Stimulated activated CD8-positive, alpha-beta memory T cell treated with anti-CD3 and anti-CD28 coated beads, Interleukin-4, amount 100 ng/mL, for 4 hours (primary cell): ENCODE data around the gene SURF1.
A peak's percentile ranks its signal among the peaks of the same experiment; 100 is the strongest.
"Not testable (repeated sequence)": the region's sequence is repeated elsewhere in the genome, so short reads cannot be mapped to it uniquely, and the experiment has no call there.

Source experiments
- DNase-seq, 2 donors: peaks; one replicate each; pipeline ENCODE4 v3.0.0-alpha.2; 2020; ENCODE audit warnings: low read depth in 2 of 2, low spot score in 1 of 2

SURF1 gene

DNA sequence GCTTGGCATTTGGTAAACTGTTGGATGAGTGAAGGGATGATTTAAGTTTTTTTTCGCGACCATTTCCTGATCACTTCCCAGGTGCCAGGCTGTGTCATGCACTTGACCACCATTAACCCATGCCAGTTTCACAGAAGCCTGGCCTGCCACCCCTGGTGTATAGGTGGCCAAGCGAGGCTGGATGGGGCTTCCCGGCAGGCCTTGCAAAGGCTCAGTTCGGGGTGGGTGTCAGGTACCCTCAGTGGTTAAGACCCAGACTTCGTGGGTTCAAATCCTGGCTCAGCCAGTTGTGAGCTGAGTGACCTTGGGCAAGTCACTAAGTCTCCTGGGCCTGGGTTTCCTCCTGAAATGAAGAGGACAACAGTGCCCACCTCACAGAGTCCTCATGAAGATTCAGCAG, 10.7 kb downstream of the SURF1 start:
- no peak for DNase-seq

DNA sequence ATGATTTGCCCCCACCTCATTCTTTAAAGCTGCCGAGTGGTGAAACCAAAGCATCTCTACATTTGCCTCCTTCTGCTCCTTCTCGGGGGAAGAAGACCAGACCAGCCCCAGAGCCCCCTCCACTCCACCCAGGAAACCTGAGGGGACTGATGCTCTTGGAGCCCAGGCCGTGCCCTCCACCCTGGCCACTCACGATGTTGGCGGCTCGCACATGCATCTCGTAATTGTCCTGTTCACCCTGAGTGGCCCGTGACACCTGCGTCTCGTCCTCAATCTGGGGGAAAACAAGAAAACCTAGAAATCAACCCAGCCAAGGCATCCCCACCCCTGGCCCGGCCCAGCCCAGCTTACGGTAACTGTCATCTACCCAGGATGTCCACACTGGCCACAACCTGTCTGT, 11.3 kb downstream of the SURF1 start:
- no peak for DNase-seq

DNA sequence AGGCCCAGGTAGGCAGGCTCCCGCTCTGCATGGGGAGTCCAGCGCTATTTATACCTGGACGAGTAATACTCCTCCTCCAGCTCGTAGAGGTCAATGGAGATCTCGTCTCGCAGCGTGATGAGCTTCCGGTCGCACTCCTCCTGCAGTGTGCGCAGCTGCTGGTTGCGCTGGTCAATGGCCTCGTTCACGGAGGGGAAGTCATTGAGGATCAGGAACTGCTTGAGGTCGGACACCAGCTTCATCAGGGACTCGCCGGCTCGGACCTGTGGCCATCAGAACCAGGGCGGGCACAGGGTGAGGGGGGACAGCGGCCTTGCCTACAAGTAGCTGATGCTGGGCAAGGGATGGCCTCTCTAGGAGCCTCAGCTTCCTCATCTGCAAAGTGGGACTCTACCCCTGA, 12.2 kb downstream of the SURF1 start:
- DNase-seq: no peak

DNA sequence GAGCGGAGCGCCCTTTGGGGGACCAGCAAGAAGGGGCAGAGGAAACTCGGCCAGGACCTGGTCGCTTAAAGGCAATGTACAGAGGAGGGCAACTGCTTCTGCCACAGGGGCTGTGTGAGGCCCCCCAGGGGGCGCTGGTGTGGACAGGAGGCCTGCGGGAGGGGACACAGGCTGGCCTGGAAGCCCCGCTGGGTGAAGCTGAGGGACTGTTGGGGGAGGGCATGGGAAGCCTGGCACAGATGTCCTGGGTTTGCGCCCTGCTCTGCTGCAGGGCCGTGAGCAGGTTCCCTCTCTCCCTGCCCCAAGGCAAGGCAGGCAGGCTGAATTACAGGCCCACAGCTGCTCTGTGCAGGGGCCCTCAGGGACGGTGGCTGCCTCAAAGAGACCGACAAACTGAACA, 13.7 kb downstream of the SURF1 start:
- DNase-seq: no peak

DNA sequence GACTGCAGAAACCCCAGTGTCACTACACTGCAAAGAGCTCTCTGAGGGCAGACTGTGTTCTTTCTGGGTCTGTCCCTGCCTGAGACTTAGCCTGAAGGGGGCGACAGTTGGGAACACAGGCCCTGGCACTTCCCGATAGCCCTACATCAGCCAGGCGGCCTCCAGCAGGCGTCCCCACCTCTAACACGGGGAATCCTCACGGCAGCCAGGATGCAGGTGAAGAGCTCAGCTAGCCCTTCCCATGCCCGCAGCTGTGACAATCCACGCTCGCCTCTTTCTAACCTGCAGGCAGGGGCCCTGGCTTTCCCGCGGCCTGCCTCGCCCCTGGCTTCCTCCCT, 14.2 kb downstream of the SURF1 start:
- no peak for DNase-seq

DNA sequence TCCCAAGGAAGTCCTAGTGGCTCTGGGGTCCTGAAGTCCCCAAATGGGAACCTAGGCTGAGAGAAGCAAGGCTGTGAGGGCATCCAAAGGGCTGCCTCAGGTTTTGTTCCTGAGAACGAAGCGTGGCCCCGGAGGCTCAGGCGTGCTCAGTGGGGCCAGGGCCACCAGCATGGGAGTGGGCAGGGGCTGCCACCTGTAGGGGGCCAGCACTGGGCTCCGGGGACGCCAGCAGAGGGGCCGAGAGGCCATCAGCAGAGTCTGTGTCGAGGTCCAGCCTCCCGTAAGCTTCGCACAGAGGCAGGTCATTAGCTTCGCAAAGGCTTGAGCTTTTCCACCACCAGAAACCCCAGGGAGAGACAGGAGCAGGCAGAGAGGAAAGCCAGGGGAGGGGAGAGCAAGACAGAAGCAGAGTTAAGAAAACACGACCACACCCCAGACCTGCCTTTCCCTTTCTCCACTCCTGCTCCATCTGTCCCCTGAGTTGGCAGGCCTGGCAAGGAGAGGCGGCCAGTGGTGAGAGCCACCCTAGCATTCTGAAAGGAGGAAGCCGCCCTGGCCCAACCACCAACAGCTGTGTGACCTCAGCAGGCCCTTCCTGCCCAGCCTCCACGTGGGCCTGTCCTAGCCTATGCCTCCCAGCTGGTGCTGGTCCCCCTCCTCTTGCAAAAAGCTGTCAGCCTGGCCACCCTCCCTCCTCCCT, 14.8 kb downstream of the SURF1 start:
- DNase-seq: no peak

DNA sequence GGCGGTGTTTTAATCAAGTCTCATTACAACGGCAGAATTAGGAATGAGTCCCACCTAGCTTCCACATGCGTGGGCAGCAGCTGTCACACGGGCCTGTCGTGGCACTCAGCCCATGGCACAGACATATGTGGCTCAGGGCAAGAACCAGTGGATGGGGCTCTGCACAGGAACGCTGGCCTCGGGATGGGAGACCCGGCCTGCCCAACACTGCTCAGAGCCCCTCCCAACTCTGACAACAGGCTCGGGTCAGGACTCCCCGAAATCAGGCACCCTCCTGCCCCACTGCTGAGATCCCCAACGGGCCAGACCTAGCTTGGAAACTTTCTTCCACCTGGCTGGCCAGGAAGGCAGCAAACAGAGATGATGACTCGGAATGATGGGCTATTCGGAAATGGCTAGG, 15.4 kb downstream of the SURF1 start:
- no peak for DNase-seq

DNA sequence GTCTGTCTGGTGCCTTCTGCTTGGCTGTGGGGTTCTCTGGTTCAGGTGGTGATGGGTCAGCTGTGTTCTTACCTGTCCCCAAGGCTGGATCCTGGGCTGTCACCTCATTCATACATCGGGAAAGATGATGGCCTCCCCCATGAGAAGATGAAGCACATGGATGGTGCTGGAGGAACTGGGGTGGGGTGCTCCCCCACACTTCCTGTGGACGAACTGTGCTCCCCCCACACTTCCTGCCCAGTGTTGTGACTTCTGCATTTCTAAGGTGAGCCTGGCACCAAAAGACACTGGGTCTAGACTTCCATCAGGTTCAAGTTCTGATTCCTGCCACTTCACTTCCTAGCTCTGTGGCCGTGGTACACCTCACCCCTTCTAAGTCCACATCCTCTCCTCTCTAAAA, 16.0 kb downstream of the SURF1 start:
- DNase-seq: no peak

DNA sequence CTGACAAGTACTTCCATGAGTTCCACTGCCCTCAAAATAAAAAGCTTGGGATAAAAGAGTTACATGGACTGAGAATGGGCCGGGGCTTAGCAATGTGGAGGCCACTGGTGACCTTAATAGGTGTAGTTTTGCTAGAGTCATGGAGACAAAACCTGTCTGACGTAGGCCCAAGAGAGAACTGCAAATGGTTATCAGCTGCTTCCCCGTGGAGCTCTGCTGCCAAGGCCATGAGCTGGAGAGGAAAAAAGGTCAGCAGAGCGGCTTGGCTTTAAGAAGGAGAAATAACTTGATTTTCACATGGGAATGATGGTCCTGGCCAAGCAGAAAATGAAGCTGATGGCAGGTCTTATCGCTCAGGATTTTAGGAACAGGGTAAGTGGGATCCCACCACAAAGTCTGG, 16.6 kb downstream of the SURF1 start:
- DNase-seq: no peak

DNA sequence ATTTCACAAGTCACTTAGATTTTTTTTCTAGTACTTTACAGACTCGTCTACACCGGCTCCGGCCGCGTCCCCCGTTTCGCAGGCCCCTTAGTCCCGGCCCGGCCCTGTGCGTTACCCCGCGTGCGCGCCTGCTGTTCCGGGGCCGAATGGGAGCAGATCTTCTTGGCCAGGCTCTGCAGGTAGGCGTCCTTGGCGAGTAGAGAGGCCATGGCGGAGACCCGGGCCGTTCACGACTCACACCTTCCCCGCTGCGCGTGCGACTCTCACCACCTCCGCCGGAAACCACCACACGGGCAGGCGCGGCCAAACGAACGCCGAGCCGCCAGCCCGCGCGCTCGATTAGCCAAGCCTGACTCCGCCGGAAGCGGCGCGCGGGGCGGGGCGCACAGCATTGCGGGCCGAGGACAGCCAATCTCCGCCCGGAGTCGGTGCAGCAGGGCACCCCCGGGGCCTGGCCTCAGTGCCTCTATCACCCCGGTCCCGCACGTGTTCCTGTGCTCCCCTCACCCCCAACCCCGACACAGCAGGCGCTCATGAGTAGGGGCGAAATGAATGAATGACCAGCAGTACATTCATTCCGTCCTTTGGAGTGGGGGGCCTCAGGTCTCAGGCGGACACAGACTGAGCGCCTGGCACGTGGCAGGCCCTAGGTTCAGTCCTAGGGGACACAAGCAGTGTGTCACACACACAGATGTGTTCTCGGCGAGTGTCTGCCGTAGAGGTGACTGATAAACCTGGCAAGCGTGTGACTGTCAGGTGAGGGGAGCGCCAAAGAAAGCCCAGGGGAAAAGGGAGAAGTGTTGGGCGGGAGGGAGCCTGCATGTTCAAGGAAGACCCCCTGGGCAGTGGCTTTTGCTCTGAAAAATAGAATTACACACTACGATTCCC, 20.1 kb downstream of the SURF1 start, which contains the start of gene SURF6:
TSS of gene SURF6 (minus strand) at position 265 of the 888 bp plus-strand sequence. CDS start at position 209, 56 bp downstream.
- DNase-seq: peak; percentile 85 to 89

DNA sequence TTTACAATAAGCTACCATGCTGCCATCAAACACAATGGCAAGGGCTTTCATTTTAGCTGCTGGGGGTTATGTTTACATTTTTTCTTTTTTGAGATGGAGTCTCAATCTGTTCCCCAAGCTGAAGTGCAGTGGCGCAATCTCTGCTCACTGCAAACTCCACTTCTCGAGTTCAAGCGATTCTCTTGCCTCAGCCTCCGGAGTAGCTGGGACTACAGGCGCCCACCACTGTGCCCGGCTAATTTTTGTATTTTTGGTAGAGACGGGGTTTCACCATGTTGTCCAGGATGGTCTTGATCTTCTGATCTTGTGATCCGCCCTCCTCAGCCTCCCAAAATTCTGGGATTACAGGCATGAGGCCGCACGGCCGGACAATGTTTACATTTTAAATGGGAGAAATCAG, 21.4 kb downstream of the SURF1 start:
- DNase-seq: not testable (repeated sequence)

DNA sequence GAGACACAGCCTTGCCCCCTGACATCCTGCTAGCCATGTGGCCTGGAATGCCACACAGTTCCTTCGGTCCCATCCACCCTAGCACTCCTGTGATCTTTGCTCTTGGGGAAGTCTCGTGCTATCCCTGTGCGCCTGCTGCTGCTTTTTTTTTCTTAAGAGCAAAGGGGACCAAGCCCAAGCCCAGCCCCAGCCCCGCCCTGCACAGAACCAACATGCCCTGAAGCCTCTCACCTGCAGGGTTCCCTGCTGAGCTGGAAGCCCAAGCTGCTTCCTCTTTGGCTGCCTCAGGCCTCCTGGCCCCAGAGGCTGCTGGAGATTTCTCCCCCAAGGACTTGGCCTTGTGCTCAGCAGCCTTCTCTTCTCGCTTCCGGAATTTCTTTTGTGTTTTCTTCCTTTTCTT, 22.1 kb downstream of the SURF1 start:
- no peak for DNase-seq

DNA sequence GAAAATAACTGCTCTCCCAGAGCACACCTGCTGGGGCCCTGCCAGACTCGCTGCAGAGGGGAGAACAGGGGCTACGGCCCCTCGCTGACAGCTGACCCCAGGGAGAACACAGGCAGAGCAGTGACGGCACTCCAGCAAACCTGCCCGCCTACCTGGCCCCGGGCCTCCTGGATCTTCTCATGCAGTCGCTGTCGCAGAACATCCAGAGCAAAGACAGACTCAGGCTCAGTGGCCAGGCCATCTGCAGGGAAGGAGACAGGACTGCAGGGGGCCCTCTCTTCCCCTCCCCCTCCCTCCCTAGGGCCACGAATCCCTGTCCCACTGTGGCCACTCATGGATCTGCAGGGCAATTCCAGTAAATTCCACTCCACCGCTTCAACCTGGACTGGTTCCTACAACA, 22.7 kb downstream of the SURF1 start:
- no peak for DNase-seq

DNA sequence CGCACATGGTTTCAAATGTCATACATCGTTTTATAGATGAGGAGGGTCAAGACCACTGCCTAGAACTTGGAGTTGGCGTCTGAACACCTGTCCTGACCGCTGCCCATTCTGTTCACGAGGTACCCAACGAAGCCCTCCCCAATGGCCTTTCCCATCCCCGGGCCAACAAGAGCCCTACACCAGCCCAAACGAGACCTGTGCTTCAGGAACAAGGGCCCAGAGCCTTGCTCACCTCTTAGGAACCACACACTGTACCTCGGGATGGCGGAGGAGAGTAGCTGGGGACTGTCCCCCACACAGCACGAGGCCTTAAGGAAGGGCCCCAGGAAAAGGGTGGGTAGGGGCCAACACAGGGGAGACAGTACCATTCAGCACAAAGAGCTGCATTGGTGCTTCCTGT, 23.3 kb downstream of the SURF1 start:
- DNase-seq: no peak

DNA sequence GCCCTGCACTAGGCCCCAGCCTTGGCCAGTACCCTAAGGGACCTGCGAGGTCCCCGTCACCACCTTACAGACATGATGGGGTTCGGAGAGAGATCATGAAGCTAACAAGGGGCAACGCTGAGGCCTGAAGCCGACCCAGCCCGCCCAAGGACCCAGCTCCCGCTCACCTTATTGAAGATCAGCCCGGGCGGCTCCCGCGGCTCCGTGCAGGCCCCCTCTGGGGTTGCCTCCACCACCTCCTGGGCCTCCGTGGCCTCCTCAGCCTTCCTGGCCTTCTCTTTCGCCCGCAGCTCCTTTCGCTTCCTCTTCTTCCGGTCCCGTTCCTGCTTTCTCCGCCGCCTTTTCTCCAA, 23.9 kb downstream of the SURF1 start:
- no peak for DNase-seq

DNA sequence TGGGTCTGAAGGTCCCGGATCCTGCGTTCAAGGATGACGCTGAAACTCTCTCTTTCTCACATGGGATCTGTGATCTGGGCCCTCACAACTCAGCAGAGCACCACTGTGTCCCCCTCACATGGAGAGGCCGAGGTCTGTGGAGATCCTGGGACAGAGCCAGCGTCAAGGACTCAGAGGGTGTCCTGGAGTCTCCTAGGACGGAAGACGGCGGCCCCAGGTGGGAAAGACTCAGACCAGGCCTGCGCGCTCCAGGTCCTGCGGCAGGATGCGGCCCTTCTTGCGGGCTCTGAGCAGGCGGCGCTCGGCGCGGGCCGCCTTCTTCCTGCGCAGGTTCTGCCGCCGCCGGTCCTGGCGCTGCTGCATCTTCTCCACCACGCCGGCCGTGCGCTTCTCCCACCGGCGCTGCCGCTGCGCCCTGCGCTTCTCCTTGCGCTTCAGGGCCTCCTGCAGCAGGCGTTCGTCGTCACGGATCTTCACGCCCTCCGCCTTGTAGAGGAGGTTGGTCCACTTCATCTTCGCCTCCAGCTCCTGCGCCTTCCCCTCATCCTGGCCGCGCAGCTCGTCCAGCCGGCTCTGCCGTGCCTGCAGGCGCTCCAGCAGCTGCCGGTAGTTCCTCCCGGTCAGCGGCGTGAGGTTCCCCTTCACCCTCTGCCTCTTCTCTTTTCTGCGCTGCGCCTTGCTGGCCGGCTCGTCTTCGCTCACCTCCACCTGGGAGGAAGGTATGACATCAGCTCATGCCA, 24.5 kb downstream of the SURF1 start:
- DNase-seq: no peak

DNA sequence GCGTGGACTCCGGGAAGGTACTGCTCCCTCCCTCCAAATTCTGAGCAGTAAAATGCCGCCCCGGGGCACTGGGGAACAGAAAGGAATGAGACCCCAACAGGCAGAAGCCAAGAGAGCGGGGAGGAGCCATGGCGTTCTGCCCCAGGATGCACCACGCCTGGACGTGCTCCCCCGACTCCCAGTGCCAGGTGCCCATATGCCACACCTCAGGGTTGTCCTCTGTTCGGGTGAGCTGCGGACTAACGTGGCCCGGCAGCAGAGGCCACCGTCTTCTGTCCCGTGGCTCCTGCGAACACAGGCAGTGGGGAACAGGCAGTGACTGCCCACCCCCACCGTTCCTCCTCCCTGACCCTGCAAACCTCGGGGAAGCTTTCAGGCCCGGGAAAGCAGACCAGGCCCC, 25.1 kb downstream of the SURF1 start:
- no peak for DNase-seq

DNA sequence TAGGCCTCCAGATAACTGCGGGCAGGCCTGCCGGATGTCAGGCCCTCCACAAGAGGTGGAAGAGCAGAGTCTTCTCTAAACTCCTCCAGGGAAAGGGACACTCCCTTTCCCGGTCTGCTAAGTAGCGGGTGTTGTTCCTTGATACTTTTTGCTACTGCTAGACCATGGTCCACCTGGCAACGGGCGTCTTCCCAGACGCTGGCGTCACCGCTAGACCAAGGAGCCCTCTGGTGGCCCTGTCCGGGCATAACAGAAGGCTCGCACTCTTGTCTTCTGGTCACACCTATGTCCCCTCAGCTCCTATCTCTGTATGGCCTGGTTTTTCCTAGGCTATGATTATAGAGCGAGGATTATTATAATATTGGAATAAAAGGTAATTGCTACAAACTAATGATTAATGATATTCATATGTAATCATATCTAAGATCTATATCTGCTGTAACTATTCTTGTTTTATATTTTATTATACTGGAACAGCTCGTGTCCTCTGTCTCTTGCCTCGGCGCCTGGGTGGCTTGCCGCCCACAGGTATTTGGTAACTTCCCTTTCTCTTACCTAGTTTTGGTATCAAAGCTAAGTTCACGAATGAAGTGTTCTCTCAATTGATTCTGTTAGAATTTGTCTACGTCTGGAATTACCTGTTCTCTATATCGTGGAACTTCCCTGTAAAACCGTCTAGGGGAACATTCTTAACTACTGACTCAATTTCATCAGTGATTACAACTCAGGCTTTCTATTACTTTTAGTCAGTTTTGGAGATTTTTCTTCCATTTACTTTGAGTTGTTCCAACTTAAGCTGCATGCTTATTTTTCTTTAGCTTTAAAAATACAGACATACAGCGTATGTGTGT, 26.8 kb downstream of the SURF1 start:
- DNase-seq: not testable (repeated sequence)

DNA sequence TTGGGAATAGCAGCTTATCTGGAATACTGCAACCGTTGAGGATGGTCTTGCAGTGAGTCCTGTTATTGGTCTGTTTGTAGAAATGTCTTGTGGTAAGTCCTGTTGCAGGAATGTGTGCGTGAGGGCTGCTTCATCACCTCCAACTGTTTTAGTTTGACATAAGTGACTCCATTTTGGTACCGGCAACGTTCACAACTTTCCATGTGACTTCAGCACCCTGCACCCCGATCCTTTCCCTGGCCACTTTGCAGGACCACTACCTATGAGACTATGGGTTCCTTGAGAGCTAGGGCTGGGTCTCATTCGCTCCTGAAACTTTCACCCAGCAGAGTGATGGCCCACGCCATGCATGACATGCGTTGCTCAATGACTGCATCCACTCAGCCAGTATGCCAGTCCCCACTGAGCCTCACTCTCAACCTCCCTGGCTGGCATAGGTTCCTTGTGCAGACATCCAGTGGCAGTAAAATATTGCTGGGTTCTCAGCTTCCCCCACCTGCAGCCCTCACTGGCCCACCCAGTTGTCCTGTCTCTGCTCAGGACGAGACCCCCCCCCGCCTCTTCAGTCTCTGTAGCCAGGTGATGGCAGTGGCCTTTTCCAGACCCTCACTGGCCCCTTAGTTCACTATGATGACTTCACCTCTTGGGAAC, 28.3 kb downstream of the SURF1 start:
- DNase-seq: no peak

DNA sequence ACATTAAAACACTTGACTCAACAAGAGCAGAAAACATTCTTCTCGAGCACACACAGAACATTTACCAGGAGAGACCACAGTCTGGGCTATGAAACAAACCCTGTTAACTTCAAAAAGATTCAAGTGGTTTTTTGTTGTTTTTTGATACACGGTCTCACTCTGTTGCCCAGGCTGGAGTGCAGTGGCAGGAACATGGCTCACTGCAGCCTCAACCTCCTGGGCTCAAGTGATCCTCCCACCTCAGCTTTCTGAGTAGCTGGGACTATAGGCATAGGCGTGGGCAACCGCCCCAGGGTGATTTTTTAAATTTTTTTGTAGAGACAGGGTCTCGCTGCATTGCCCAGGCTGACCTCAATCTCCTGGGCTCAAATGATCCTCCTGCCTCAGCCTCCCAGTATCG, 29.3 kb downstream of the SURF1 start:
- DNase-seq: not testable (repeated sequence)
